ENCODE data around the gene RESP18.

RESP18 gene

DNA sequence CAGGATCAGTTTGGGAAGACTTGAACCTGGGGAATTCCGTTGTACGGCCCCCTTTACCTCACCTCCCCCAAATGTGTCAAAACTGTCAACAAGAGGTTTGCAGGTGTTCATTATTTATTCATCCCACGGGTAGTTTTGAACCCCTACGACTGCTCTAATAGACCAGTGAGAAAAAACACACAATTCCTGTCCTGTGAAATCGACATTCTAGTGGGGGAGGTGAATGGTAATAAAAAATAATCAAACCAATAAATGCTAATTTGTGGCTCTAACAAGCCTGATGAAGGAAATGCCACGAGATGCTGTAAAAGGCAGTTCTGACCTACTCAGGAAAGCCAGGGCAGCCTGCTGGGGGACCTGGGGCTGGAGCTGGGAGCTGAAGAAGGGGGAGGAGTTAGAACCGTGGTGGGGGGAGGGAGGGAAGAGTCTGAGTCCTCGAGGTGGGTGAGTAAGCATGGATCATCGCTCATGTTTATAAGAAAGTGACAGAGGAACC is 53.8 kb downstream of the RESP18 start:
- peak in 2 of 56 donors; percentile 59 to 84 for DNase-seq

DNA sequence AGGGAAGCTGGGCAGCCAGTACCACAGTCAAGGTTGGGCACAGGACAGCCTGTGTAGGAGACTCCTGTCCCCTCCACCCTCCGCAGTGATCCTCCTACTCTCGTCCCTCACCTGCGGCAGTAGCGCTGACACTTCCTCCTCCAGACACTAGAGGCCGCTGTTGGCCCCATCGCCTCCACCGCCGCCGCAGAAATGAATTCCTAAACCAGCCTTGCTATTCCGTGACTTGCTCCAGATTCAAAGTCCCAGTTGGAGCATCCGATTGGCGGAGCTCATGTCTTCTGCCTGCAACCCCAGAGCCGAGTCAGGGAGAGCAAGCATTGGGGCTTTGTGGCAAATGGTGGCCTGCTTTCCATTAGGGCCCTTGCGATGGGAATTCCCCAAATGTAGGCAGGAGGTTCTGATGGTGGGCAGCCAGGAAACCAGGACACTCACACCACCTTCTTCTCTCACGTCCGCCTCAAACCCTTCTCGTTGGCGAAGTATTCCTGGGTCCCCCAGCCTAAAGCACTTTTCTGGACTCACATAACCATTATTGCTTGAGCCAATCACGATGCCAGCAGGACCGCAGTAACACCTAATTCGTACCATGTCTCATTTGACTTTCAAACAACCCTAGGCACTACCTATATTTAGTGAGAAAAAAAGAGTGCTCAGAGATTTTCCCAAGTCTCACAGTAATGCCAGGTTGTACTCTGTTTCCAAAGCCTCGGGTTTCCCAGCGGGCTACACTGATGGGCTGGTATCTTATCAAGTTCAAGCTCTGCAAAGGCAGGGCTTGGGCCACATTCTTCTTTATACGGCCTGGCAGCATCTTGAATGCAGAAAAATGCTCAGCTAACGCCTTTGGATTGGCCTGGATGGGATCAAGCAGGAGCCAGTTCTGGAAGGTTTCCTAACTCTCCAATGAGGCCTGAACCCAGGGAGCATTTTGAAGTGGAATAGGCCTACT is 54.6 kb downstream of the RESP18 start:
- peak in 53 of 56 donors; percentile 26 to 89 (median 71) for DNase-seq

Data from amygdala (tissue), 56 donors.